BJ (cell line): ENCODE results near the gene PCYT1B. TPM values are rescaled to one million over a fixed set of nuclear protein-coding genes. Genes with fewer than 3 reads are reported as not detected.

Experiments used
- CTCF ChIA-PET: fragments of 350-600 bp; formaldehyde crosslinking; extraction: SDS; loops from one replicate; lab custom pipeline; 2021; ENCODE audit warnings: antibody characterized with exemption, inconsistent platforms; lab: Yijun Ruan, JAX
- POLR2A ChIA-PET: fragments of 300-600 bp; sonication (Branson Sonifier 250); formaldehyde crosslinking; extraction: SDS; loops from one replicate; lab custom pipeline; 2021; ENCODE audit warnings: antibody characterized with exemption; lab: Charles Lee
- DNase-seq: peaks from one replicate; pipeline ENCODE4 v3.0.0-alpha.2; 2011; ENCODE audit warnings: low read depth
- H3K27me3 ChIP-seq: 2 replicates; pipeline ENCODE4 v1.6.0; 2011; ENCODE audit warnings: low read length; ENCODE audit not compliant: control insufficient read depth, insufficient read depth
- H3K36me3 ChIP-seq: 2 replicates; pipeline ENCODE4 v1.5.1; 2011; ENCODE audit warnings: low read length; ENCODE audit not compliant: control insufficient read depth, insufficient read depth
- H3K4me3 ChIP-seq: 2 replicates; pipeline ENCODE4 v1.5.1; 2011; ENCODE audit warnings: low read depth, mild to moderate bottlenecking, control low read depth, low read length
- polyA minus RNA-seq: library from RNA; depleted of rRNA, polyadenylated mRNA; stranded (reverse); fragments of >200 nt; gene quantifications from 2 replicates; pipeline ENCODE4 v1.2.3, GENCODE V29; 2011; rRNA and poly(A)+ RNA removed
- polyA plus RNA-seq: library from polyadenylated mRNA; depleted of rRNA; stranded (reverse); fragments of >200 nt; gene quantifications from 2 replicates; pipeline ENCODE4 v1.2.3, GENCODE V29; 2011; rRNA removed
- TF ChIP-seq, protein P1 (sequence below): IDR thresholded peaks from 2 replicates; pipeline ENCODE4 v1.5.1; 2011; ENCODE audit warnings: low read depth, mild to moderate bottlenecking, control low read depth, inconsistent platforms, low read length, moderate library complexity; ENCODE audit not compliant: insufficient read depth

The PCYT1B gene
- 0.06 TPM in 1 of 2 replicates, not detected in the other for polyA plus RNA-seq
- not detected in 2 replicates for polyA minus RNA-seq

DNA sequence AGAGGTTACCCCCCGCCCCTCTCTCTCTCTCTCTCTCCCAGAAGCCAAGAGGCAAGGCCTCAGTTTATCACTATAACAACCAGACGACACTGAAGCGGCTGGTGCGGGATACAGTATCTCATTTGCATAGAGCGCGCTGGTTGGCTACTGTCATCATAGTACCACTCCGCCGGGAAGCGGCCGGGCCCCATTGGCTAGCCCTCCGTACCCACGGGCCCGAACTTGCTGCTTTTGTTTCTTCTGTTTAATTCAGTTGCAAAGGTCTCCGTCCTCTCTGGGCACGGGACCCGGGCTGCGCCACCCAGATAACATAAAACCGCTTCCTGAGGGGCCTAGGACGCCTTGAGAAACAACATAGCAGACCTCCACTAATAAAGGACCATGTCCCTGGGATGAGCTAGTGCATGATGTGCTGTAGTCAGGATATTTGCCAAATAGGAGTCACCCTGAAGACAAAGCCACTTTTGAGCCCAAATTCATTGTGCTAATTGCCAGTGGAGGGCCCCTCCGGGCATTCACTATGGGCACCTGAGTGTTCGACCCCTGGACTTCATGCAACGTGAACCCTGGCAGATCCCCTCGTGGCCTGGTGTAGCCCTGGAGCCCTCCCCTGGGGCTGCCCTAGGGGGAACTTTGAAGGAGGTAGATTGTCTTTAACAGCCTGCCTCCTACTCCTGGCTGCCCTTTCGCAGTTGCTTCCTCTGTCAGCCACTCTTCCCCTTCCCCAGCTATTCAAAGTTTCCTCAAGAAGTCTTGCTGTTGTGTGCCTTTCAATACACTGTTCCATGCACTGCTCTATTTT lies at the start of gene PCYT1B:
Gene PCYT1B (minus strand): TSS at position 91 of the 802 bp plus-strand sequence. CDS start 242 bp downstream, outside the sequence.
- CTCF ChIA-PET, result no interaction called here
- Histone ChIP-seq H3K27me3 (peaks cover 1% of the 10 kb centered on the region; the same call in 1 of the 2 replicates), H3K36me3 (no peaks in the 10 kb centered on the region), H3K4me3 (peak within 1 kb of the TSS; percentile 12; the same call in 1 of the 2 replicates)
- POLR2A ChIA-PET, result no interaction called here
- TF ChIP-seq, protein P1, sequence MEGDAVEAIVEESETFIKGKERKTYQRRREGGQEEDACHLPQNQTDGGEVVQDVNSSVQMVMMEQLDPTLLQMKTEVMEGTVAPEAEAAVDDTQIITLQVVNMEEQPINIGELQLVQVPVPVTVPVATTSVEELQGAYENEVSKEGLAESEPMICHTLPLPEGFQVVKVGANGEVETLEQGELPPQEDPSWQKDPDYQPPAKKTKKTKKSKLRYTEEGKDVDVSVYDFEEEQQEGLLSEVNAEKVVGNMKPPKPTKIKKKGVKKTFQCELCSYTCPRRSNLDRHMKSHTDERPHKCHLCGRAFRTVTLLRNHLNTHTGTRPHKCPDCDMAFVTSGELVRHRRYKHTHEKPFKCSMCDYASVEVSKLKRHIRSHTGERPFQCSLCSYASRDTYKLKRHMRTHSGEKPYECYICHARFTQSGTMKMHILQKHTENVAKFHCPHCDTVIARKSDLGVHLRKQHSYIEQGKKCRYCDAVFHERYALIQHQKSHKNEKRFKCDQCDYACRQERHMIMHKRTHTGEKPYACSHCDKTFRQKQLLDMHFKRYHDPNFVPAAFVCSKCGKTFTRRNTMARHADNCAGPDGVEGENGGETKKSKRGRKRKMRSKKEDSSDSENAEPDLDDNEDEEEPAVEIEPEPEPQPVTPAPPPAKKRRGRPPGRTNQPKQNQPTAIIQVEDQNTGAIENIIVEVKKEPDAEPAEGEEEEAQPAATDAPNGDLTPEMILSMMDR, result no peak
- peak; percentile 4 for DNase-seq

DNA sequence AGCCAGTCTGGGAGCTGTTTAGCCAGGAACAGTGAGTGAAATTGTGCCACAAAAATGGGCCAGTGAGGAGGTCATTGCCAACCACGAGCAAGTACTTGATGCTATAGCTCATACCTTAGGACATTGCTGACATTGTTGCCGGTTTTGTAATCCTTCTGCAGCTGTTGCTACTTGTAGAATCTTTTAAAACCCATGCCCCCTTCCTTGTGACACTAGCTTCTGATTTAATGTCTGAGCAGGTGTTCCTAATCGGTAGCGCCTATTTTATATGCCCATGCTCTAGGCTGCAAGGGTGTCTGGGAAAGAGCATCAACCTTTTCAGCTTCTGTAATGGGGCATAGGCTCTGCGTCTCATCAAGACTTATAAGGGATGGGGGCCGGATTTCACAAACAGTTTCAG lies 49.1 kb upstream of the PCYT1B start:
- POLR2A ChIA-PET, result no interaction called here
- no peaks in the 10 kb centered on the region for H3K36me3 ChIP-seq
- H3K4me3 ChIP-seq, result no peak overlapping the region
- CTCF ChIA-PET, result no interaction called here
- no peaks in the 10 kb centered on the region for H3K27me3 ChIP-seq
- no peak for DNase-seq
- TF ChIP-seq, protein P1, result no peak

DNA sequence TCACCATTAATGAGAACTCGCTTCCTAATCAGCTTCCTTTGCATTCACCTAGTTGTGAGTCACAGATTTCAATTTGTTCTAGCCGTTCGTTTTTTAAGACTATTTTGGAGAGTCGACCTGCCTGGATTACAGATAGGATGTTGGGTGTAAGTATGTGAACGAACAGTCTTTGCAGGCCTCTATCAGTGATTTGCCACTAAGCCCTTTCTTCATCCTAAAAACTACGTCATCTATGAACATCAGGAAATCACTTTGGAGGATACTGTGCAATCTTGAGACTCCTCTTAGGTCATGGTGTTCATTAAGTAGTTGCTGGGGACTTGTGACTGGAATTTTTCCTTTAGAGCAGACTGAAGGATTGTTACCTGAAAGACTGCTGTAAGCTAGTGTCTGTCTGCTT lies 47.7 kb upstream of the PCYT1B start:
- Histone ChIP-seq H3K27me3 (no peaks in the 10 kb centered on the region), H3K36me3 (no peaks in the 10 kb centered on the region), H3K4me3 (no peak overlapping the region)
- CTCF ChIA-PET, result no interaction called here
- TF ChIP-seq, protein P1, result no peak
- POLR2A ChIA-PET, result no interaction called here
- no peak for DNase-seq

DNA sequence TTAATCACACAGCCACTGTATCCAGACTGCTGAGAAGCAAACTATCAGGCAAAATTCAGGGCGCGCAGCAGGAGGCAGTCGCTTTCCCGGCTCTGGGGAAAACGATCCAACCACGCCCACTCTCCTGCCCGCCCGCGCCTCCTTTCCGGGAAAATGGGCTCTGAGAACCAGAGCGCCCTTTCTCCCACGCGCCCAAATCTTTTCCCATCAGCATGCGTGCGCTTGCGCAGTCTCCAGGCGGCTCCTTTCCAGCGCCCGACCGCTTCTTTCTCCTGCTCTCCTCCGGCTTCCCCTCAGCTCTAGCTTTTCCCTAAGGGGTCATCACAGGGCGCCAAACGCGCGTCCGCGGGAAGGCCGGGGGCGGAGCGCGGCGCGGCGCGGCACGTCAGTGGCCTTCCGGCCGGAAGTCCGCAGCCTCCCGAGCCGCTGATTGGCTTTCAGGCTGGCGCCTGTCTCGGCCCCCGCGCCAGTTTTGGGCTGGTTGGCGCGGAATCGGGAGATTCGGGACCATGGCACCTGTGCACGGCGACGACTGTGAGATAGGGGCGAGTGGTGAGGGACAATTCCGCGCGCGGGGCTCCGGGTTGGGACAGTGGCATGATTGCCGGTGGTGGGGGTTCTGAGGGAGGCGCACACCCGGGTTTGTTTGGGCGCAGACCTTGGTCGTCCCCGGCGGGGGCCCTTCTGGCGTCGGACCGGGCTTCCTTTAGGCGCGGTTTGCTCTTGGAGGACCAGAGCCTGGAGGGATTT lies 46.5 kb upstream of the PCYT1B start, which contains the start of gene POLA1:
Gene POLA1 (plus strand): TSS at position 466 of the 750 bp plus-strand sequence. CDS start 44 bp downstream, at position 510.
- DNase-seq, result peak; percentile 84
- POLR2A ChIA-PET, result no interaction called here
- TF ChIP-seq, protein P1, result peak; percentile 55
- CTCF ChIA-PET, result no interaction called here
- H3K4me3 ChIP-seq, result peak within 1 kb of the TSS; percentile 62
- no peaks in the 10 kb centered on the region for H3K27me3 ChIP-seq
- H3K36me3 ChIP-seq, result no peaks in the 10 kb centered on the region

DNA sequence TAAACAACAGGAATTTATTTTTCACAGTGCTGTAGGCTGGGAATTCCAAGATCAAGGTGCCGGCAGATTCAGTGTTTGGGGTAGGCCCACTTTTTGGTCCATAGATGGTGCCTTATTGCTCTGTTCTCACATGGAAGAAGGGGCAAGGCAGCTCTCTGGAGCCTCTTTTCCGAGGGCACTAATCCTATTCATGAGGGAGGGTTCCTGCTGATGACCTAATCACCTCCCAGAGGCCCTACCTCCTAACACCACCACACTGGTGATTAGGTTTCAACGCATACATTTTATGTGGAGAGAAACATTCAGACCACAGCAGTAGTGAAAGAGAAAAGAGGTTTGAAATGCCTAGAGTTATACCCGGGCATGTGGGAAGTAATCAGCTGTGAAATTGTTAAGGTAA lies 45.2 kb upstream of the PCYT1B start:
- no peak for DNase-seq
- TF ChIP-seq, protein P1, result no peak
- Histone ChIP-seq H3K36me3 (no peaks in the 10 kb centered on the region), H3K4me3 (no peak overlapping the region), H3K27me3 (no peaks in the 10 kb centered on the region)
- CTCF ChIA-PET, result interaction anchor here (0.7 kb wide), 1 partner anchor 16 kb away, joined by 3 read pairs; no protein-coding TSS in a partner anchor
- POLR2A ChIA-PET, result no interaction called here
